GM12873 (cell line): ENCODE results near the gene MAML3.

Experiments used
- TF ChIP-seq, protein P1 (sequence below): IDR thresholded peaks from 2 replicates; pipeline ENCODE4 v1.5.1; 2012; ENCODE audit warnings: low read depth, mild to moderate bottlenecking, moderate library complexity, low read length, control low read depth; ENCODE audit not compliant: insufficient read depth; ENCODE audit errors: missing control alignments

MAML3 gene

GRCh38 chr4:139903845-139904244 lies 250.1 kb downstream of the MAML3 start:
- TF ChIP-seq, protein P1, sequence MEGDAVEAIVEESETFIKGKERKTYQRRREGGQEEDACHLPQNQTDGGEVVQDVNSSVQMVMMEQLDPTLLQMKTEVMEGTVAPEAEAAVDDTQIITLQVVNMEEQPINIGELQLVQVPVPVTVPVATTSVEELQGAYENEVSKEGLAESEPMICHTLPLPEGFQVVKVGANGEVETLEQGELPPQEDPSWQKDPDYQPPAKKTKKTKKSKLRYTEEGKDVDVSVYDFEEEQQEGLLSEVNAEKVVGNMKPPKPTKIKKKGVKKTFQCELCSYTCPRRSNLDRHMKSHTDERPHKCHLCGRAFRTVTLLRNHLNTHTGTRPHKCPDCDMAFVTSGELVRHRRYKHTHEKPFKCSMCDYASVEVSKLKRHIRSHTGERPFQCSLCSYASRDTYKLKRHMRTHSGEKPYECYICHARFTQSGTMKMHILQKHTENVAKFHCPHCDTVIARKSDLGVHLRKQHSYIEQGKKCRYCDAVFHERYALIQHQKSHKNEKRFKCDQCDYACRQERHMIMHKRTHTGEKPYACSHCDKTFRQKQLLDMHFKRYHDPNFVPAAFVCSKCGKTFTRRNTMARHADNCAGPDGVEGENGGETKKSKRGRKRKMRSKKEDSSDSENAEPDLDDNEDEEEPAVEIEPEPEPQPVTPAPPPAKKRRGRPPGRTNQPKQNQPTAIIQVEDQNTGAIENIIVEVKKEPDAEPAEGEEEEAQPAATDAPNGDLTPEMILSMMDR = no peak

DNA sequence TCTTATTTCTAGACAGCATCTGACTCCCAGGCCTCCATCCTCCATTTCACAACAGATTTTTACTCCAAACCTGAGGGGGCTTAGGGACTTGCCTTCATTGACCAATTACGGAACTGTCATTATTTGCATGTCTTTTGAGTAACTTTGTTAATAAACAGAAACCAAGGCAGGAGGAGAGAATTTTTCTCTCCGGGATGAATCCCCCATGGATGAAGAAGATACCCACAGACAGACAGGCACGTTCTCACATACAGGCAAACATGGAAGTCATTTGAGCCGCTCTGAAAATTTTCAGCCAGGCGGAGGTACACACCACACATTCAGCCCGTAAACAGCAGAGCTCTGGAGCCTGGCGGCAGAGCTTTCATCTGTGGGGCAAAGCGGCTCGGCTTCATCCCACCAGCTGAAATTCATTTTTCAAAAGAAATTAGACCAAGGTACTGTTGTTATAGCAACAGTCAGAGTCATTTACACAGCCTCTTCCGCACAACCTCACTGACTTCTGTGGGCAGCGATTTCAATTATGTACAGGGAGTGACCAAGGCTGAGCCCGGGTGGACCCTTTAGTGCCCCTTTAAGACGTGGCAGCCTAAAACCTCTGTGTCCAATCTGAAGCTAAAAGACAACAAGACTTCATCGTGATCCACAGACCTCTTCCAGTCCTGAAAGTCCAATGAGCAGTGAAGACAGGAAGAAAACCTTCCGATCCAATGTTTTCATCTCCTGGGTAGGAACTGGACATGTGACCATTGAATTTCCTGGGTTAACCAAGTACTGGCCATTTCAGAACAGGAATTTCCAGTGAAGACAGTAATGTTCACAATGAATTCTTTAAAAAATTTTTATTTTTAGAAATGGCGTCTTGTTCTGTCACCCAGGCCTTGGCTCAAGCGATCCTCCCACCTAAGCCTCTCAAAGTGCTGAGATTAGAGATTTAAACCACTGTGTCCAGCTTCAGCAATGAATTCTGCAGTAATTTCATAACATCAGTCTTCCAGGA lies 251.4 kb downstream of the MAML3 start:
- TF ChIP-seq, protein P1 = no peak

- TF ChIP-seq, protein P1 = no peak
These were observed 252.3 kb downstream of the MAML3 start for GRCh38 chr4:139901531-139902320.

DNA sequence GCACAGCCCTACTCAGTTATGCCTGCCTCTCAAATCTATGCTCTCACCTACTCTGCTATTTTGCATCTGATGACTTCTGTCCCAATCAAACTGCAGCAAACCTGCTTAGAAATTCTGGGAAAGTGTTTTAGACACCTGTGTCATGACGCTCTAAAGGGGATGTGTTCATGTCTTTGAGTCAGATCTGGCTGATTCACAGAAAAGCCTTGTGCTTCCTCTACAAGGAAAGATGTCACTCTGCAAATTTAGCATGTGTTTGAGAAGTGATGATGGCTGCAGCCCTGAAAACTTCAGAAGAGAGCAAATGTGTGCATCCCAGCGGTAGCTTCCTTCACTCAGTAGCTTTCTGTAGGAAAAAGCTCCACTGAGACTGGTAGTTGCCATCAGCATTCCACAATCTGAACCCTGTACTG lies 253.0 kb downstream of the MAML3 start:
- TF ChIP-seq, protein P1 = no peak

- TF ChIP-seq, protein P1 = no peak
These were observed 254.6 kb downstream of the MAML3 start for GRCh38 chr4:139899346-139899745.

DNA sequence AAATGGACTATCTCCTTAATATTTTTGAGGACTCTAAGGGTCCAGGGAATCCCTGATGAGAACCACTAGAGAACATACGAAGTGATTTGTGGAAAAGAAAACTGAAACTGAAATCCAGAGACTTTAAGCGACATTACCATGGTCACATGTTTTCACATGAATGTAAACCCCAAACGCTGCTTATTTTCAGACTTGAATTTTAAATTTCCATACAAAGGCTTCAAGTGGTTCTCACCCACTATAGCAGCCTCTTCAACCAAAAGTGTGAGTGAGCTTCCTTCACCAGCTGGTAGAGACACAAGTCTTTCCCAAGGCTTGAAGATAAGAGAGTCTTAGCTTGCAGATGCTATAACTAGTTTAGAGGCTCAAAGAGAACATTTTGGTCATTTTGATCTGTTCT lies 255.7 kb downstream of the MAML3 start:
- TF ChIP-seq, protein P1 = no peak

DNA sequence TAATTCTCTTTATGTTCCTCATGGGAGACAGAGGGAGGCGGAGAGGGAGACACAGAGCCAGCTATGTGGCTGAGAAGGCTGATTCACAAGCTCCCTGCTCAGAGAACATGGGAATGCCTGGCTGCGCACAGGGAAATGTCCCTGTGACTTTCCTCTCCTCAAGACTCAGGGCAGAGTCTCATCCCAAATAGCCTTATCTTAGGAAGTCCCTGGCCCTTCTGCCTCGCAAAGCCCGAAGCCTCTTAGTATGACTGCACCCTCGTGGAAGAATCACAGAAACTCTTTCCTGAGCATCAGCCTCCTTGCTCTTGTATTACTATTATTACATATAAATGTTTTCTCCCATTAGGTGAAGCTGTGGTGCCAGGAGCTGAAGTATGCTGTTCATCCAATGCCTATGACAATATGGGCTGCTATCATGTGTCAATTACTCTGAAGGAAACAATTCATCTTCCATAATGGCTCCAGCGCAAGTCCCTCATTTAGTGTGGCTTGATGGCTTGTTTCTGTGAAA lies 257.8 kb downstream of the MAML3 start:
- TF ChIP-seq, protein P1 = no peak
